ENCODE data around the gene NRN1L.

DNA sequence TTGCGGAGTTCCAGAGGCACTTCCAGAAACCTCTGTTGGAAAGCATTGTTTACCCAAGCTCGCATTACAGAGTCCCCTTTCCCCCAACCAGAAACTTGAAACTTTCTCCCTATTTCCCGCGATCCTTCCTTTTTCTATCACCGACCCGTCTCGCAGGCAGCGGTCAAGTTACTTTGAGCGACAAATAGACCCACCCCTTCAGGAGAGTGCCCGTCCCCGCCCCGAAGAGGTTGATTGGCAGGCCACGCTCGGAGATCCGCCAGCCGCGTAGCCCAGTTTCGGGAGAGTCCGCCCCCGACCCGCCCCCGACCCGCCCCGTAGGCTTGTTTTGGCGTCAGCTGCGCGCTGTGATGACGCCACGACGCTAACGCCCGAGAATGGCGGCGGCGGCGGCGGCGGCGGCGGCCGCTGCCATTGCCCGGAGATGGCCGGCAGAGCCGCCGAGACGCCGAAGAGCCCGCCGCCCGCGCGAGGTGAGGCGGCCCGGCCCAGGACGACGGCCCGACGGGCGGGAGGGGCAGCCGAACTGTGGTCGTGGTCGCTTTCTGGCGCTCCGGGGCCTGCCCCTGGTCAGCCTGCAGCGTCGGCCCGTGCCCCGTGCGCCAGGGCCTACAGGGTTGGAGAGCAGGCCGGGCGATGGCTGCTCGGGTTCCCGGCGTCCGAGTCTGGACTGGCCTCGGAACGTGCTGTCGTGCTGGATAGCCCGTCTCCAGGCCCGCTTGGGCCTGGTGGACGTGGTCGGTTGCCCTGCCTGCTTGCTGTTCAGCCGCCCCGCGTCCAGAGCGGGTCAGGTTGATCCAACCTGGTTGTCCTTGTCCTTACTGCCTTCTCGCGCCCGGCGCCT, 8.4 kb downstream of the NRN1L start, which contains the start of gene PSKH1:
- peak; percentile 74 to 93 for TF ChIP-seq POLR2A (IDR thresholded peaks at IDR 0.05)
- TF ChIP-seq, protein P1, sequence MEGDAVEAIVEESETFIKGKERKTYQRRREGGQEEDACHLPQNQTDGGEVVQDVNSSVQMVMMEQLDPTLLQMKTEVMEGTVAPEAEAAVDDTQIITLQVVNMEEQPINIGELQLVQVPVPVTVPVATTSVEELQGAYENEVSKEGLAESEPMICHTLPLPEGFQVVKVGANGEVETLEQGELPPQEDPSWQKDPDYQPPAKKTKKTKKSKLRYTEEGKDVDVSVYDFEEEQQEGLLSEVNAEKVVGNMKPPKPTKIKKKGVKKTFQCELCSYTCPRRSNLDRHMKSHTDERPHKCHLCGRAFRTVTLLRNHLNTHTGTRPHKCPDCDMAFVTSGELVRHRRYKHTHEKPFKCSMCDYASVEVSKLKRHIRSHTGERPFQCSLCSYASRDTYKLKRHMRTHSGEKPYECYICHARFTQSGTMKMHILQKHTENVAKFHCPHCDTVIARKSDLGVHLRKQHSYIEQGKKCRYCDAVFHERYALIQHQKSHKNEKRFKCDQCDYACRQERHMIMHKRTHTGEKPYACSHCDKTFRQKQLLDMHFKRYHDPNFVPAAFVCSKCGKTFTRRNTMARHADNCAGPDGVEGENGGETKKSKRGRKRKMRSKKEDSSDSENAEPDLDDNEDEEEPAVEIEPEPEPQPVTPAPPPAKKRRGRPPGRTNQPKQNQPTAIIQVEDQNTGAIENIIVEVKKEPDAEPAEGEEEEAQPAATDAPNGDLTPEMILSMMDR (IDR thresholded peaks at IDR 0.05): peak in 2 of 4 experiments; percentile 2 to 19
